Kidney (tissue), 14 donors: ENCODE results near the gene ACVR2B. TPM values are rescaled to one million over a fixed set of nuclear protein-coding genes. Genes with fewer than 3 reads are reported as not detected.

Experiments
- DNase-seq, 5 donors: peaks; one replicate each; pipeline ENCODE4 v3.0.0-alpha.2; 2013 to 2020
- FAIRE-seq: peaks from 2 replicates; lab custom pipeline; 2012; peaks lifted over from hg19 to GRCh38; lab: Jason Lieb, UNC
- H3K27ac ChIP-seq, 2 donors: one replicate each; pipeline ENCODE4 v1.7.0; 2013; ENCODE audit warnings: low read depth in 2 of 2, low read length in 2 of 2, inconsistent platforms in 1 of 2
- H3K27me3 ChIP-seq: one replicate; pipeline ENCODE4 v1.7.1; 2013; ENCODE audit warnings: low read length, inconsistent platforms; ENCODE audit not compliant: control insufficient read depth, insufficient read depth
- H3K36me3 ChIP-seq, 3 donors: one replicate each; pipeline versions ENCODE4 v1.7.0 to v1.7.1; 2013; ENCODE audit warnings: low read length in 3 of 3, control low read depth in 1 of 3, inconsistent platforms in 1 of 3; ENCODE audit not compliant: insufficient read depth in 3 of 3, control insufficient read depth in 2 of 3
- H3K4me1 ChIP-seq, 3 donors: one replicate each; pipeline versions ENCODE4 v1.7.0 to v1.7.1; 2013; ENCODE audit warnings: low read length in 3 of 3, inconsistent platforms in 1 of 3, low read depth in 1 of 3; ENCODE audit not compliant: control insufficient read depth in 2 of 3, insufficient read depth in 2 of 3
- H3K4me3 ChIP-seq, 3 donors: one replicate each; pipeline versions ENCODE4 v1.7.0 to v1.8.1; 2013; ENCODE audit warnings: low read length in 3 of 3, control low read depth in 1 of 3, inconsistent platforms in 1 of 3
- H3K9ac ChIP-seq, 3 donors: one replicate each; pipeline versions ENCODE4 v1.7.0 to v1.7.1; 2013; ENCODE audit warnings: low read length in 3 of 3, control low read depth in 1 of 3, inconsistent platforms in 1 of 3
- H3K9me3 ChIP-seq, 3 donors: one replicate each; pipeline versions ENCODE4 v1.7.0 to v1.7.1; 2013; ENCODE audit warnings: low read length in 3 of 3, control low read depth in 1 of 3, inconsistent platforms in 1 of 3; ENCODE audit not compliant: control insufficient read depth in 2 of 3, insufficient read depth in 1 of 3
- intact Hi-C: fragments of 100-400 bp; cut with DNase I; formaldehyde crosslinking; loops from one replicate; pipeline ENCODE4 v1.11.1; 2022
- polyA plus RNA-seq: library from polyadenylated mRNA; stranded (reverse); fragments of 350-450 nt; fragmentation: Illumina TruSeq; extraction: RNeasy Lipid Tissue Mini Kit (QIAGEN cat#74804); gene quantifications from one replicate; pipeline ENCODE4 v1.2.3, GENCODE V29; 2014; ENCODE audit warnings: low read depth, low replicate concordance; ENCODE audit not compliant: insufficient read depth
- total RNA-seq: library from RNA; stranded (reverse); fragmentation: NEBNext Ultra II Directional; extraction: Animal tissue kit (Norgen Biotek cat#: 25700); gene quantifications from one replicate; pipeline ENCODE4 v1.2.1, GENCODE V29; 2021
- TF ChIP-seq, protein P1 (sequence below): IDR thresholded peaks from 3 replicates; pipeline ENCODE4 v1.5.1; 2012; ENCODE audit warnings: mild to moderate bottlenecking, moderate library complexity, borderline replicate concordance; ENCODE audit not compliant: insufficient read depth; ENCODE audit errors: extremely low read depth
- donor health status: control.
- donor health status: control.
- donor health status: control.
- donor health status: control.
- donor health status: control.
- donor health status: DM: yes; HTN: yes; CAD: no.
- donor health status: Normal renal cell carcinoma (clear cell type).

Gene ACVR2B
- total and polyA plus RNA-seq, 2 donors from 2014 or later: 1.2 to 11.2 TPM

DNA sequence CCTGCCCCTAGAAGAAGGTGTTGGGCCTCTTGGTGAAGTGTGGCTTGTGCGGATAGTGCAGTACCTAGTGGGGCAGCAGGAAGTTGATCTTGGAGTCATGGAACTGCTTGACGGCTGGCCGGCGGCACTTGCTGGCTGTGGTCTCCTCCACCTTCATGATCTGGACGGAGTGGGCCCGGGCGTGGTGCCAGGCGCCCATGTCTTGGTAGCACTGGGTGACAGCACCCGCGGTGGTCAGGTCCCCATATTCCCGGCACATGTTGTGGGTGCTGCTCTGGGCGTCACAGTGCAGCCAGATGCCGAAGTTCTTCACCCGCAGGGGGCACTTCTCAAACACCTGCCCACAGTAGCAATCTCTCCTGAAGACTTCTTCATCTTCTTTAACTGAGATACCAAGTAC, 73.1 kb downstream of the ACVR2B start:
- Histone ChIP-seq H3K9ac (no peak overlapping the region), H3K4me1 (no peaks in the 10 kb centered on the region), H3K9me3 (no peaks in the 10 kb centered on the region), H3K27ac (no peak overlapping the region), H3K27me3 (no peaks in the 10 kb centered on the region), H3K36me3 (peaks cover 0 to 13% (median 10%) of the 10 kb centered on the region in 3 donors), H3K4me3 (no peak overlapping the region)
- intact Hi-C loops: loop anchor here (10.0 kb wide), 1 partner anchor 128 kb away; no protein-coding TSS in a partner anchor
- no peak for DNase-seq
- no peak for FAIRE-seq
- TF ChIP-seq, protein P1, sequence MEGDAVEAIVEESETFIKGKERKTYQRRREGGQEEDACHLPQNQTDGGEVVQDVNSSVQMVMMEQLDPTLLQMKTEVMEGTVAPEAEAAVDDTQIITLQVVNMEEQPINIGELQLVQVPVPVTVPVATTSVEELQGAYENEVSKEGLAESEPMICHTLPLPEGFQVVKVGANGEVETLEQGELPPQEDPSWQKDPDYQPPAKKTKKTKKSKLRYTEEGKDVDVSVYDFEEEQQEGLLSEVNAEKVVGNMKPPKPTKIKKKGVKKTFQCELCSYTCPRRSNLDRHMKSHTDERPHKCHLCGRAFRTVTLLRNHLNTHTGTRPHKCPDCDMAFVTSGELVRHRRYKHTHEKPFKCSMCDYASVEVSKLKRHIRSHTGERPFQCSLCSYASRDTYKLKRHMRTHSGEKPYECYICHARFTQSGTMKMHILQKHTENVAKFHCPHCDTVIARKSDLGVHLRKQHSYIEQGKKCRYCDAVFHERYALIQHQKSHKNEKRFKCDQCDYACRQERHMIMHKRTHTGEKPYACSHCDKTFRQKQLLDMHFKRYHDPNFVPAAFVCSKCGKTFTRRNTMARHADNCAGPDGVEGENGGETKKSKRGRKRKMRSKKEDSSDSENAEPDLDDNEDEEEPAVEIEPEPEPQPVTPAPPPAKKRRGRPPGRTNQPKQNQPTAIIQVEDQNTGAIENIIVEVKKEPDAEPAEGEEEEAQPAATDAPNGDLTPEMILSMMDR: no peak

- TF ChIP-seq, protein P1: no peak
- Histone ChIP-seq H3K9me3 (no peaks in the 10 kb centered on the region), H3K4me1 (no peaks in the 10 kb centered on the region), H3K27ac (no peak overlapping the region), H3K9ac (no peak overlapping the region), H3K27me3 (no peaks in the 10 kb centered on the region), H3K4me3 (no peak overlapping the region), H3K36me3 (peaks cover 0 to 13% (median 10%) of the 10 kb centered on the region in 3 donors)
- FAIRE-seq (no peak), DNase-seq (peak in 2 of 5 donors; percentile 5 to 12)
- intact Hi-C loops: loop anchor here (10.0 kb wide), 1 partner anchor 126 kb away; no protein-coding TSS in a partner anchor
These were observed 74.8 kb downstream of the ACVR2B start for GRCh38 chr3:38528457-38528856.

DNA sequence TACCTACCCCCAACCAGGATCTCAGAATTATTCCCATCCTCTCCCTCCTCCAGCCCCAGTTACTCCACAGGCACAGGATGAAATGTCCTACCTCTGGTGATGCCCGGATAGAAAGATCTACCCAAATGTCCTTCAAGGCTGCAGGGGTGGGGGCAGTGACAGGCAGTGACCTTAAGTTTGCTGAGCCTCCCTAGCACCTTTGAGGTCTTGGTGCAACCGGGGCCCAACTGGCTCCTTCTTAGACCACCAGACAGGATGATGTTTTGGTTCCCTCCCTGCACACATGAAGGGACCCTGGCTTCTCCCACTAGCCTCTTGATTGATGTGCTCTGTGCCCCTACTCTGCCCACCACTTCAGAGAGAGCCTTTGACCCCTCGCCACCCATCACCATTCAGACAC, 78.8 kb downstream of the ACVR2B start:
- intact Hi-C loops: no loop called here

More for the DNA sequence above, 78.8 kb downstream of the ACVR2B start:
- Histone ChIP-seq H3K36me3 (no peaks in the 10 kb centered on the region), H3K4me3 (no peak overlapping the region), H3K4me1 (no peaks in the 10 kb centered on the region), H3K9ac (no peak overlapping the region), H3K9me3 (no peaks in the 10 kb centered on the region), H3K27ac (no peak overlapping the region), H3K27me3 (no peaks in the 10 kb centered on the region)
- FAIRE-seq (no peak), DNase-seq (no peak)
- TF ChIP-seq, protein P1: no peak
